ENCODE data around the gene GPR4.
"Not testable (repeated sequence)": the region's sequence is repeated elsewhere in the genome, so short reads cannot be mapped to it uniquely, and the experiment has no call there.

Gene GPR4

GRCh38 chr19:45601524-45602374, at the start of gene GPR4:
Gene GPR4 (minus strand): TSS chr19:45602212. CDS start chr19:45591866, 10,346 bp downstream.
- DNase-seq (ENCODE audit: low read depth in 2 of 2): no peak

- no peak for DNase-seq (ENCODE audit: low read depth in 2 of 2)
These were observed 48.7 kb upstream of the GPR4 start for GRCh38 chr19:45650722-45651121.

- DNase-seq (ENCODE audit: low read depth in 2 of 2): no peak
These were observed 44.3 kb upstream of the GPR4 start for GRCh38 chr19:45646345-45646698.

- peak; percentile 84 to 86 for DNase-seq (ENCODE audit: low read depth in 2 of 2)
These were observed 43.8 kb upstream of the GPR4 start for GRCh38 chr19:45645631-45646344.

GRCh38 chr19:45645068-45645630, 43.1 kb upstream of the GPR4 start:
- no peak for DNase-seq (ENCODE audit: low read depth in 2 of 2)

- DNase-seq (ENCODE audit: low read depth in 2 of 2): no peak
These were observed 42.1 kb upstream of the GPR4 start for GRCh38 chr19:45643927-45644771.

- peak; percentile 49 to 52 for DNase-seq (ENCODE audit: low read depth in 2 of 2)
These were observed 41.3 kb upstream of the GPR4 start for GRCh38 chr19:45643024-45643926.

- DNase-seq (ENCODE audit: low read depth in 2 of 2): no peak
These were observed 39.5 kb upstream of the GPR4 start for GRCh38 chr19:45641274-45642105.

GRCh38 chr19:45640849-45641273, 38.8 kb upstream of the GPR4 start:
- DNase-seq (ENCODE audit: low read depth in 2 of 2): no peak

GRCh38 chr19:45638930-45639729, 37.1 kb upstream of the GPR4 start, which contains the start of gene EML2:
Gene EML2 (minus strand): TSS chr19:45639397. CDS start chr19:45639376, 21 bp downstream.
- DNase-seq (ENCODE audit: low read depth in 2 of 2): no peak

GRCh38 chr19:45637890-45638667, 36.1 kb upstream of the GPR4 start:
- DNase-seq (ENCODE audit: low read depth in 2 of 2): no peak

GRCh38 chr19:45636902-45637301, 34.9 kb upstream of the GPR4 start:
- DNase-seq (ENCODE audit: low read depth in 2 of 2): no peak

GRCh38 chr19:45636275-45636674, 34.3 kb upstream of the GPR4 start:
- DNase-seq (ENCODE audit: low read depth in 2 of 2): no peak

- DNase-seq (ENCODE audit: low read depth in 2 of 2): peak; percentile 53 to 57
These were observed 30.6 kb upstream of the GPR4 start for GRCh38 chr19:45632468-45633196.

GRCh38 chr19:45630463-45630862, 28.5 kb upstream of the GPR4 start:
- DNase-seq (ENCODE audit: low read depth in 2 of 2): peak; percentile 88 to 89

- DNase-seq (ENCODE audit: low read depth in 2 of 2): no peak
These were observed 27.7 kb upstream of the GPR4 start for GRCh38 chr19:45629704-45630103.

- DNase-seq (ENCODE audit: low read depth in 2 of 2): not testable (repeated sequence)
These were observed 26.2 kb upstream of the GPR4 start for GRCh38 chr19:45628219-45628618.

Data from fibroblast of skin of left quadriceps (primary cell).